GM18517 (cell line): ENCODE data around the gene SOCS7.
"Not testable (repeated sequence)": the region's sequence is repeated elsewhere in the genome, so short reads cannot be mapped to it uniquely, and the experiment has no call there.

Source experiments
- ATAC-seq: cut with Tn5 transposase; IDR thresholded peaks from one replicate; pipeline ENCODE4 v1.9.1; 2021; ENCODE audit warnings: mild to moderate bottlenecking, moderate library complexity; ENCODE audit not compliant: unreplicated experiment

Gene SOCS7

DNA sequence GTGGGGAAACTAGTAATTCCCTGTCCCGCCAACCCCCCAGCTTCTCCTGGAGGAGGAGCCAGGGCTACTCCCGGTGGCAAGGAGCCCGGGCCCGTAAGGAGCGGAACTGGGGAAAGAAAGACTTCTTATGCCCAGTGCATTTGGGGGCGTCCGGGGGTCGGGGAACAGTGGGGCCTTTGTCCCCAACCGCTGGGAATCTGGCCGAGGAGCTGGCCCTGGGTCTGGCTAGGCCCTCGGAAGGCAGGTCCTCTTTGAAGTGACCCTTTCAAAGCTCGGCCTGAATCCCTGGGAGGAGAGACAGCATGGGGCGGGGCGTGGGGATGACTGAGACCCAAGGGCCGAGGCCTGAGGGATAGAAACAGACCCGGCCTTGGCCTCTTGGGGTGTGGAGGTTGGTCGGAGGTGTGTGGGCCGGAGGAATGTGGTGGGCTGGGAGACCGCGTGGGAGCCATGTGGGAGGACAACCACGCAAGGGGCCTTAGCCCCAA, 82.6 kb downstream of the SOCS7 start:
- ATAC-seq = no peak

DNA sequence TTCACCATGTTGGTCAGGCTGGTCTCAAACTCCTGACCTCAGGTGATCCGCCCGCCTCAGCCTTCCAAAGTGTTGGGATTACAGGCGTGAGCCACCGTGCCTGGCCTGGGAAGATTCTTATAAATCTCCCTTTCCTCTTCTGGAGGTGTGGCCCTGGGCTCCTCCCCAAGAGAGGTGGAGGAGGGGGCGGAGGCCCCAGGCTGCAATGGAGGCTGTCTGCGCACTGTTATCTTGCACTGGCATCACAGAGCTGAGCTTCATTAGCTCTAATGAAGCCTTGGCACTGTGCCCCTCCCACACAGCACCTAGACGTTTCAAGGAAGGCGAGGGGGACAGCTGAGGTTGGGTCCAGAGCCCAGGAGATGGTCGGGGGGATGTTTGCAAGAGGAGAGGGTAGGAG, 84.2 kb downstream of the SOCS7 start:
- ATAC-seq = no peak

DNA sequence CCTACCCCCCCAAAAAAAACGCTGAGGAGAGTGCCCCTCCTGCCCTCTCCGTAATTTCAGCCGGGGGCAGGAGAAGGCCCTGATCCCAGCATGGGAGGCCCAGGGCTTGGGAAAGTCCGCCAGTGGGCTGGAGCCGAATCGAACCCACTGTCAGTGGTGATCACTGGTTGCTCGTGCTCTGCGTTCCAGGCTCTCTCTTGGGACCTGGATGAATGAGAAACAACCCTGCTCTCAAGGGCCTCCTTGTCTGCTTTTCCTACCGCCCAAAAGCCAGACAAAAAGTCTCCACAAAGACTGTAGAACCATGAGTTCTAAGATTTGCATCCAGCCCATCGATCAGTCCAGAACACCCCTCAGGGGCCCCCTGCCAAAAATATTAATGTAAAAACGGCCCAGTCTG, 84.7 kb downstream of the SOCS7 start:
- ATAC-seq = no peak

DNA sequence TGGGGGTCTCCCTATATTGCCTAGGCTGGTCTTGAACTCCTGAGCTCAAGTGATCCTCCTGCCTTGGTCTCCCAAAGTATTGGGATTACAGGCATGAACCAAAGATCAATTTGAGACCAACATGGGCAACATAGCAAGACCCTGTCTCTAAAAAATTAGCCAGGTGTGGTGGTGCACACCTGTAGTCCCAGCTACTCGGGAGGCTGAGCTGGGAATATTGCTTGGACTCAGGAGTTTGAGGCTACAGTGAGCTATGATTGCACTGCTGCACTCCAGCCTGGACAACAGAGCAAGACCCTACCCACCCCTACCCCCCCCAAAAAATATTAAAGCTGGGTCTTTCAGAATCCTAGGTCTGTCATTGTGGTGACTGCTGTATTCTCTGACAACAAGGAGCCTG, 85.7 kb downstream of the SOCS7 start:
- not testable (repeated sequence) for ATAC-seq

DNA sequence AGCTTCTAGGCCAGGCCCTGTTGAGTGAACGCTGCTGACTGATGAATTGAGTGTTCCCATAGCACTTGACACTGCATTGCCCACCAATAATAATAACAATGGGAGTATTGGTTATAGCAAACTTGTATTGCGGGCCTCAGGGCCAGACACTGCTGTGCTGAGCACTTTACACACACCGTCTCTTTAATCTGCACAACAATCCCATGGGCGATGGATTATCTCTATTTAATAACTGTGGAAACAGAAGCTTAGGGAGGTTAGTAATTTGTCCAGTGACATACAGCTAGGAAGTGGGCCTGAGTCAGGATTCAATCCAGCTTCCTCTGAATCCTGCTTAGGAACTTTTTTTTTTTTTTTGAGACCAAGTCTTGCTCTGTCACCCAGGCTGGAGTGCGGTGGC, 87.8 kb downstream of the SOCS7 start:
- ATAC-seq = no peak

DNA sequence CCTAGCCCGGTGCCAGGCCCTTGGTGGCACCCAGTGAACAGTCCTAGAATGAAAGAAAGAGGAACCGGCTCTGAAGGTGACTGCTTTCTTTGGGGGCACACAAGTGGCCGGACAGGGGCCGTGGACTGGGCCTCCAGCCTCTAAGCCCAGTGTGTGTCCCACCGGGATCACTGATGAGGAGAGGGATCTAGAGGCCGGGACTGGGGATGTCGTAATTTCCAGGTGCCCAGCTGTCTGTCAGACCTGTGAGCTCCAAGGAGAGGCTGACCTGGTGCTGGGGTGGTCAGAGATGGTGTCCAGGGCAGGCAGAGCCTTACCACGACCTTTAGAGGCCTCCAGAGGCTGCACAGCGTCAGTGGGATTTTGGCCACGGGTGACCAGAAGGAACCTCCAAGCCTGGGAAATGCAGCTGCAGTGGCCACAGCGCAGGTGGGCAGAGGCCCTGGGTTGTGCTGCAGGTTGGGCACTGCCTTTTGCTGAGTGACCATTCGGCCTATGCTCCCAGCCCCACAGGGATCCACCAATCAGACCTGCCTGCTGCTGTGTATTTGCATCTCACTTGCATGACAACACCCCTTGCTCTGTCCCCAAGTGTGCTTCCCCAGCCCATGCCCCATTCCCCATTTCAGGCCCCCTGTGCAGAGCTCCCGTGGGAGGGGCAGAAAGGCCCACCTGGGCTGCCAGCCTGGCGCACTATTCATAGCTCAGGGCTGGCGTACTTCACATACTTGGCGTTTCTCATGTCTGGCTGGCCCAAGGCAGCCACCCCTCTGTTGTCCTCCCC, 89.2 kb downstream of the SOCS7 start:
- no peak for ATAC-seq

DNA sequence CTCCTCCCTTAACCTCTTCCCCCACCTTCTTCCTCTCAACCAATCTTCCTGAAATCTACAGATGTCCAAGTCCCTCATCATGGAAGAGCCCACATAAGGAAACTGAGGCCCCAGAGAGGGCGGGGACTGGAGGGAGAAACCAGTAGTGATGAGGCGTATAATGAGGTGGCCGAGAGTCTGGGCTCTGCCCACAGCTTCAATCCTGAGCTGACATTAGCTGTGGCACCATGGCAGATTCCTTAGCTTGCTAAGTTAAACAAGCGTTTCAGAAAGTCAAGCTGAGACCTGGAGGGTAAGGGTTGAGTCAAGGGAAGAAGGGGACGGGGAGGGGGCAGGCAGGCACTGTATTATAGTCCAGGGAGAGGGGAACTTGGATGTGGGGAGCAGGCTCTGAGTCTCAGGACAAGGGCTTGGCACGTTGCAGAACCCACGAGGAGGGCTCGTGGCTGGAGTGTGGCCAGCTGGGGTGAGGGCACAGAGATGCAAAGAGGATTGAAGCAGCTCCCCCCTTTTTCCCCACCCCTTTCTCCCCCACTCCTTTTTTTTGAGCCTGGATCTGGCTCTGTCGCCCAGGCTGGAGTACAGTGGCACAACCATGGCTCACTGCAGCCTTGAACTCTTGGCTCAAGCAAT, 89.9 kb downstream of the SOCS7 start:
- no peak for ATAC-seq

DNA sequence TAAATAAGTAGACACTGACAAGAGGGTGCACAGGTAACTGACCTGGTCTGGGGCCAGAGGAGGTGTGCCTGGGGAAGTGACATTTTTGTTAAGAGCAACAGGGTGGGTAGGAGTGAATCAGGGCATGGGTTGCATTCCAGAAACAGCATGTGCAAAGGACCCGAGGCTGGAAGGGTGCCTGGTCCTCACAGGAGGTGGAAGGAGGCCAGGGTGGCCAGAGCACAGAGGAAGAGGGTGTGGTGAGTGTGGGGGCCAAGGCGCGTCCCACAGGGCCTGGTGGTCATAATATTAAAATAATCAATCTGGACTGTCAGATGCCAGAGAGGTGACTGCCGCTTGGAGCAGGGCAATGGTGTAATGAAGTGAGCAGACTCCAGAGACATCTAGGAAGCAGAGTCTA, 90.9 kb downstream of the SOCS7 start:
- ATAC-seq = no peak

DNA sequence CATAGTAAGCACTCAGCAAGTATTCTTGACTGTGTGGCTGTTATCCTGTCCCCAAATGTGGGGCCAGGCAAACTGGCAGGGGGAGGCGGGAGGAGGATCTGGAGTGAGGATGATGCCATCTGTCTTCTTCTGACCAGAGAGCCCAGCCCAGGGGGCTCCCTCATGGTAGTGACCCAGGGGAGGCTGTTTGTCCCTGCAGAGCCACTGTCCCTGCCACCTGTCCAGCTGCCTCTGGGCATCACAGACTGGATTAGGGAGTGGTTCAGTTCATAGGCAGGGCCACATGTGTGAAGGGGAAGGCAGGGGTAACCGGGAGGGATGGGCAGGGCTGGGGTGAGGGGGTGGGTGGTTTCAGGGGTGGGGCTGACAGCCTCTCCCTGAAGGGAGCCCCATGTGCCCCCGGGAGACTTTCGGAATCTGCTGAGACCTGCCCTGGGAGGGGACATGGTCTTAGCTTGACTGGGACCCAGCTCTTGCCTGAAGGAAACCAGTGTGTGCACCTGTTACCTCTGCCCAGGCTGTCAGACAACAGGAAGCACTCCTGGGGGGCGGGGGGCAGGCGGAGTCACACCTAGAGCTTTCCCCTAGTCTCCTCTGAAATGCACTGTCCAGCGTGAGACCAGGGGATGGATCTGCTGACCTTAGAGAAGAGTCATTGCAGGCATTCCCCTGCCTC, 91.8 kb downstream of the SOCS7 start:
- no peak for ATAC-seq

DNA sequence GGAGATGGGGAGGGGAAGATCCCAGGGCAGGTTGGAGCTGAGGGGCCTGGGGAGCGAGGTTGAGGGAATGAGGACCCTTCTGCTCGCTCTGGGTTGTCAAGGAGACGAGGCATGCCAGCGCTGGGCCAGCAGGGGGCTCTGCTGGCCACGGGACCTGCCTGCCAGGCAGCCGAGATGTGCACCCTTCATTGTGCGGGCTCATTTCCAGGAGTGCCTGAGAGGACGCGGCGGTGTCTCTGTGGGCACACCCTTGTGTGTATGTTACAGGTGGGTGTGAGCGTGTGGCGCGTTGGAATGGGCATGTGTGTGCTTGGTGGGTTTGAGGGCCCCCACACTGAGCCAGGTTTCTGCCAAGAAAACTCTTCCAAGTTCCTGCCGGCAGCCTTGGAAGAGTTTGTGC, 92.5 kb downstream of the SOCS7 start:
- no peak for ATAC-seq

DNA sequence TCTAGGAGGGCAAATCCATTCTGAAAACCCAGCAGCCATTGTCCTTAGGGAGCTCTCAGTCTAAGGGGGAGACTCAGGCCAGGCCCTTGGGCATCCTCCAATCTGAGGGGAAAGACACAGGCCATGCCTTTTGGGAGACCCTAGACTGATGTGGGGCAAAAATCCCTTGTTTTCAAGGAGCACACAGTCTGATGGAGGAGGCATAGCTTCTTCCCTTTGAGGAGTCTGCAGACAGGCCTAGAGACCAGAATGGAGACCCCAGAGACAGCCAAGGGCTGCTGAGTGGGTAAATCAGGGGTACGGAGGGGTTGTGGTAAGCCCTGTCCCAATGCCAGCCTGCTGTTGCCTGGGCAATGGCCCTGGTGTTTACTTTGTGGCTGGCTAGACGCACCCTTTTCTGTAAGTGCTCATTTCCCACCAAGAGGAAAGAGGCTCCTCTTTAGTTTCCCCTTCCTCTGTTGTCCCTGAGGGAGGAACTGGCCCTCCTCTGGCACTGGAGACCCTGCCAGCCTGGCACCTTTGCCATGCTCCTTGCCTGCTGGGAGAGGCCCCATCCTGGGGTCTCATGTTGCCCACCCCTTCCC, 96.0 kb downstream of the SOCS7 start:
- ATAC-seq = no peak

DNA sequence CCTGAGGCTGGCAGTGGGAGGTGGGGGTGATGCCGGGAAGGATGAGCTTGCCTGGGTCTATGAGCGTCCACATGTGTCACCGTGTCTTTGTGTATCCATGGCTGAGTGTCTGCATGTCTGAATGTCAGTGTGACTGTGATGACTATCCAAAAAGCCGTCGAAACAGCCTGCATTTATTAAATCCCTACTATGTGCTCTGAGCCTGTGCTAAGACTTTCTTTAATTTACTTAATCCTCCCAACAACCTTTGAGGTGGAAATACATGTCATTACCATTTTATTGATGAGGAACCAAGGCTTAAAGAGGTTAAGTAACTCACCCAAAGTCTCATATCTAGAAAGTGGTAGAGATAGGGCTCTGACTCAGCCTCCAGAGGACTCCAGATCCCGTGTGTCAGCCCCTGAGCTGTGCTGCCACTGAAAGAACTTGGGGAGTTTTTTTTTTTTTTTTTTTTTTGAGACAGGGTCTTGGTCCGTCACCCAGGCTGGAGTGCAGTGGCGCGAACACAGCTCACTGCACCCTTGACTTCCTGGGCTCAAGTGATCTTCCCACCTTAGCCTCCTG, 96.6 kb downstream of the SOCS7 start:
- no peak for ATAC-seq

DNA sequence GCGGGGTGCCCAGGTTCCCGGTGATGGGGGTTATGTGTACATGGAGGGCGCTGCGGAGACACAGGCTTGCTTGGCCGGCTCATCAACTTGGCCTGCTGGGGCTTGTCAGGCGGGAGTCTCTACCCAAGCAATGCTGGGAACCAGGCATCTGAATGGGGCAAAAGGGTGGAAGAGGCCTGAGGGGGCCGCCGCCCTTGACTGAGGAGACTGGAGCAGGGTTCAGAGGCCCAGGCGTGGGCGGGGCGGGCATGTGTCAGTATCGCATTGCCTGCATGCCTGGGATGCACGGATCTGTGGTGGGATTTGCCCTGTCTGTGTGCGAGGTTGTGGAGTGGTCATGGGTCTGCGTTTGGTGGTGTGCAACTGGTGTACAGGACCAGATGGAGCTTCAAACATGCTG, 97.7 kb downstream of the SOCS7 start:
- no peak for ATAC-seq

DNA sequence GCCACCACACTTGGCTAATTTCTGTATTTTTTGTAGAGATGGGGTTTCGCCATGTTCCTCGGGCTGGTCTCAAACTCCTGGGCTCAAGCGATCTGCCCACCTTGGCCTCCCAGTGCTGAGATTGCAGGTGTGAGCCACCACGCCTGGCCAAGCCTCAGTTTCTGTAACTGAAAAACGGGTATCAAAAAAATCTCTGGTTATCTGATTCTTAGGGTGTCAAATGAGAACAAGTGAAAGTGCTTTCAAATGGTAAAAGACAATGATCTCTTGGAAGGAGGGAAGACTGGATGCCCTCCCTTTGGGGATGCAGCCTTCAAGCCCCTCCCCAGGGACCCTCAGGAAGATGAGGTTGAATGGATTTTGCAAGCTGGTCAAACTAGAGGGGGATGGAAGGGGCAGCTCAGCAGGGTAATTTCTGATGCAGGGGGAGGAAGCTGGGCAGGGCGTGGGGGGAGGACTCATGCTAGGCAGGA, 98.9 kb downstream of the SOCS7 start:
- no peak for ATAC-seq

DNA sequence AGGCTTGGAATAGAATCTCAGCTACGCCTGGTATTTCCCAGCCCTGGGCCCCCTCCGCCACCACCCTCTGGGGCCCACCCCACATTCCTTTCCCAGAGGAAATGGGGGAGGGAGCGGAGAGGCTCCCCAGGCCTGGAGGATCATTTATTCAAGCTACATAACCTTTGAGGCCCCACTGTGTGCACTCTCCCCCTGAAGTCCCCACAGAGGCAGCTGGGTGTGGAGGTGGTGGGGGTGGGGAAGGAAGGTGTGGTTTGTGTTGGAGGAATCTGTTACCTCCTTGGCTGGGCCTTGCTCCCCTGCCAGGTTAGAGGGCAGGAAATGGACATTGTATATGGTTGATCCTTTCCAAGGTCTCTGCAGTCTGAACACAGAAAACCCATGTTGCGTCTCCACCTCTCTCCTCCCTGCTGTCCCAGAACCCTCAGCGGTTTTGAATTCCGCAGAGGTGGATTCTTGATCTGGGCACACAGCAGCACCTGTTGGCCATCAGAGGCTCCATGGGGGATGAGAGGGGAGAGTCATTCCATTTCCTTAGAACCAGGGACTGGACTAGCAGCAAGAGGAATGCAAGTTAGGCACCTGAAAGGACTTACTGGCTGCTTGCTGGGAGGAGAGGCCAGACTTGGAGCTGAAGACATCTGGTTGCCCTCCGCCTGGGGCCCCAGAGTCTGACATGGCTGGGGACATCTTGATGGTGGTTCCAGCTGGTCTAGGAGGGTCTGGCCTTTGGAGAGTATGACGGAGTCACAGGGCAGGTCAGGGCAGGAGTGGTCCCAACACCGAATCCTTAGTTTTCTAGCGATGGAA, 99.6 kb downstream of the SOCS7 start:
- ATAC-seq = no peak

DNA sequence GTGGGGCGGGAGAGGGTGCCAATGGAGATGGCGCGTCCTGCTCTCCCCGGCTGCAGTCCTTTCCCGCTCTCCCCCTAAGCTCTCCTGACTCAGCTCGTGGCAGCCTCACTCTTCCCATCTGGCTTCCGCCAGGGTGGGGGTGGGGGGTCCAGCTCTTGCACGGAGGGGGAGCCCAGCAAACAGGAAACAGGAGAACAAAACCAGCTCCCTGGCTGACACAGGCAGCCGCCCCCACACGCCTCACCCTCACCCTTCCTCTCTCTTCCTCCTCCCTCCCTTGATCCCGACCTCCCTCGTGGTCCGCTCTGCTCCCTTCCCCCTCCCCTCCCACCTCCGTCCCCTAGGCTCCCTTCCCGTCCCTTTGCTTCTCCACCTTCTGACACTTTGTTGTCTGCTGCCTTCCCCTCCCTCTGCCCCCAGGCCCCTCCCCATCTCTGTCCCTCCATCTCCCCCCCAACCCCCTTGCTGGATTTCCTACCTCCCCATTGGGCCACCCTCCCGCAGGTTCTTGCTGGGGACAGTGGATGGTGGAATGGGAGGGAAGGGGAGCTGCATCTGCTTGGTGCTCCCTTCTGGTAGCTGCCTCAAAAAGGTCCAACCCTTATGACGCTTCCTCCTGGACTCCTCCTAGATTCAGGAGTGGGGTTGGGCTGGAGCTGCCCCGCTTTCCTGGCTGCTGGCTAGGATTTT, 100.3 kb downstream of the SOCS7 start:
- ATAC-seq = no peak

DNA sequence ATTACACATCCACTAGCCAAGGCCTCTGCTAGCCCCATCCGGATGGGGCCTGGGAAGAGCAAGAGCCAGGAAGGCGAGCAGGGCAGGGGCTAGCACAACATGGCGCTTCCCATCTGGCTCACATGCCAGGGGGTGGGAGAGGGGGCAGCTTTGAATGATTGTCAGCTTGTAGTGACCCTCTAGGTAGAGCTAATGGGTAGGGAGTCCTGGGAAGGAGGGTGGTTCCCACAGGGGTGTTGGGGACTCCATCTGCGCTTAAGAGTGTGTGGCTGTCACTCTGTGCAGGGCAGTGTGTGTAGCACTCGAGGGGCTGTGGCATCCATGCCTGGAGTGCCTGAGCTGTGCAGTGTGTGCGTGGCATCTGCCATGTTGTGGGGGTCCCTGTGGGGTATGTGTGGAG, 101.1 kb downstream of the SOCS7 start:
- no peak for ATAC-seq

DNA sequence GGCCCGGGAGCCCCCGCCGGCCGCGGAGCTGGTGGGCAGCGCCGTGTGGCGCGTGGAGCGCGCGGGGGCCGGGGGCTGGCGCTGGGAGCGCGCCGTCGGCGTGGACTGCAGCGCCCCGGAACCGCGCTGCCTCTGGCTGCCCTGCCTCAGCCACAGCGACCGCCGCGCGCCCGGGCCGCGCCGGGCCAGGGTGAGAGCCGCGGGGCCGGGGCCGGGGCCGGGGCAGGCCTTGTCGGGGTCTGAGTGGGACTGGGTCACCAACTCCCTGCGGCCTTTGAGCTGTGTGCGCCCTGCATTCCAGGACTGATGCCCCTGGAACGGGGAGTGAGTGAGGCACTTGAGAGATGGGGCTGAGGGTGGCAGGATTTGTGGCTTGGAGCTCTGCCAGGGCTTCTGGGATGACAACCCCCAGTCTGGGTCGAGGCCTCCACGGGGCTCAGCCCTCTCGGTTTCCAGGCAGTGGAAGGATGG, 102.3 kb downstream of the SOCS7 start:
- ATAC-seq = no peak

DNA sequence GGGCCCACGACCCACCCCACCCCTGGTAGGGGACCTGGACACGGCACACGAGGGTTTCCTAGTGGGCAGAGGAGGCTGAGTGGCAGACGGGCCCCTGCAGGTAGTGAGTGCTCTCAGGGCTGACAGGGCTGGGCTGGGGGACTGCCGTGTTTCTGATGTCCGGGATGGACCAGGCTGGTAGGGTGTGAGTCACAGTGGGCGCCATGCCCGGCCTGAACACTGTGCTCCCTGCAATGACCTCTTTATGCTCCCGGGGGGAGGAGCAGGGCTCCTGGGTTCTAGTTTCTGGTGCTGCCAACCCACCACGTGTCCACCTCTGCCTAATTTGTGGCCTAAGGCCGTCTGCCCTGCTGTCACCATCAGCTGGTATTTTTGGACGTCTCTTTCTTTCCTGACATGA, 102.9 kb downstream of the SOCS7 start:
- ATAC-seq = no peak
